Stimulated activated CD4-positive, alpha-beta T cell treated with anti-CD3 and anti-CD28 coated beads, Interleukin-12 subunit alpha, Interleukin-12 subunit beta, amount 100 ng/mL, for 4 hours (primary cell): Measurements from ENCODE around the gene CDC42EP3.

ENCODE experiments used
- DNase-seq: peaks from one replicate; pipeline ENCODE4 v3.0.0-alpha.2; 2020

Gene CDC42EP3, protein sequence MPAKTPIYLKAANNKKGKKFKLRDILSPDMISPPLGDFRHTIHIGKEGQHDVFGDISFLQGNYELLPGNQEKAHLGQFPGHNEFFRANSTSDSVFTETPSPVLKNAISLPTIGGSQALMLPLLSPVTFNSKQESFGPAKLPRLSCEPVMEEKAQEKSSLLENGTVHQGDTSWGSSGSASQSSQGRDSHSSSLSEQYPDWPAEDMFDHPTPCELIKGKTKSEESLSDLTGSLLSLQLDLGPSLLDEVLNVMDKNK

DNA sequence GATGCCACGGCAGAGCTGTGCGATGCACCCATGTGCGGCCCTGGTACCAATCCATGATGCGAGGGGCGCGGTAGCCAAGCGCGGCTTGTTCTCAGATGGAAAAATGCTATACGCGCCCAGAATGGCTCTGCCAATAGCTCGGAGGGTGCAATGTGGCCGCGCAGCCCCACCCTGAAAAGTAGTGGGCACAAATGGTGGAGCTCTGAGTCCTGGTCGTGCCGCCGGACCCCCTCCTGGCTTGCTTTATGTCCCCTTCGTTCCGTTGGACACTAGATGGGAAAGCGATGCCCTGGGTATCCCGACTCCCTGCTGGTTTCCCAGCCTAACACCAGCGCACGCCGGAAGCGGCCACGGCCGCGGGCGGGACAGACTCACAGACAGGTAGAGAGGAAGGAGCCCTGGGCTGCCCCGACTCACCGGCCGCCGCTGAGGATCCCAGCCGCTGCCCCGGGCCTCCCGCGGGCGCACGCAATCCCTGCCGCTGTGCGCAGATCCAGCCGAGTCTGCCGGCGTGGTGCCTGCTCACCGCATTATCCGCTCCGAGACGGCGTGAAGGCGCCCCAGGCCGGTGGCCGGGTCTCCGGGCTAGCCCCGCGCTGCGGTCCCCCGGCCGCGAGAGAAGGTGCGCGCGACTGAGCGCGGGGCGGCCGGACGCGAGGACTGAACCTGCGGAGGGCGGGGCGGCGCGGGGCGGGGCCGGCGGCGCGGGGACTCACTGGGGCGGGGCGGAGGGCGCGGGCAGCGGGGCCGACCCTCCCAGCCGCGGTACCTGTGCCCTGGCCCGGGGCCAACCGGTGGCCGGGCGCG lies at the start of gene CDC42EP3:
CDC42EP3 (minus strand) TSS at position 634 of the 807 bp plus-strand sequence. CDS start 25,055 bp downstream, outside the sequence.
- DNase-seq: peak; percentile 77

DNA sequence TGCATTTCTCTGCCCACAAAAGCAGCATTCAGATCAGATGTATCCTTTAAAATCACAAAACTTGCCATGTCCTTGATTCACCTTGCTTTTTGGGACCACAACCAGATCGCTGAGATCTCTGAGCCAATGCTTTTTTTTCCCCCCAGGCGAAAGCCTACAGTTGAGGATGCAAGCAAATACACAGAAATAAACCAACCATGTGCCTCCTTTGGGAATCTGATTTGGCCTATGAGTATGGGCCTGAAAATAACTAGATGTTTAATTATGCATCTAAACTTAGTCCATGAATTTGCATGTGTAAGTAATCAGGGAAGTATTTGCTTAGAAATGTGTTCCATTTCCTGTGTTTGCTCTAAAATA lies 49.7 kb upstream of the CDC42EP3 start:
- no peak for DNase-seq

DNA sequence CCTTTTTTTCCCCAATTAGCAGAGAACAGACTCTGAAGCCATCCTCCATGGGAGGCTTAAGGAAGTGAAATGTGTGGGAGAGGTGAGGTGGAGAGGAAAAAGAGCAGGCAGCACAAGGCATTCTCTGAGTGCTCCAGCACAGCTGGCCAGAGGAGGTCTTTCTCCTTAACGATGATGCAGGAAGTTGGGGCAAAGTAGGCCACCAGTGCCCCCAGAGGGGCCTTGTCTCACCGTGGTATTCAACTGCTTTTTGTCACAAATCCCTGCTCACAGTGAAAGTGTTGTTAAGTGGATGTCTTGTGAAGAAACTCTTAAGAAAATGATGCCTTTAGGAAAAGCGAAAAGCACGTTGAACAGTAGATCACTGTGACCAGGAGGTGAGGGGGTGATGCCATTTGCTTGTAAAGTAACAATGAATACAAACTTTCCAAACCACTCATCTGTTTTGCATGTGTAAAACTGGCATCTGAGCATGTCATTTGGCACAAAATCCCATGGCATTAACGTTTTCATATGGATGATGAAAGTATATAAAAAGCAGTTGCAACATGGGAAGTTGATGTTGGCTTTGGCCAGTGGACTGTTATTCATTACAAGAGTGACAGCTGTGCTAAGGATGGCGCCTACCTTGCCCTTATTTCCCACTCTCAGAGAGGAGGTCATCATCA lies 49.2 kb upstream of the CDC42EP3 start:
- DNase-seq: no peak

DNA sequence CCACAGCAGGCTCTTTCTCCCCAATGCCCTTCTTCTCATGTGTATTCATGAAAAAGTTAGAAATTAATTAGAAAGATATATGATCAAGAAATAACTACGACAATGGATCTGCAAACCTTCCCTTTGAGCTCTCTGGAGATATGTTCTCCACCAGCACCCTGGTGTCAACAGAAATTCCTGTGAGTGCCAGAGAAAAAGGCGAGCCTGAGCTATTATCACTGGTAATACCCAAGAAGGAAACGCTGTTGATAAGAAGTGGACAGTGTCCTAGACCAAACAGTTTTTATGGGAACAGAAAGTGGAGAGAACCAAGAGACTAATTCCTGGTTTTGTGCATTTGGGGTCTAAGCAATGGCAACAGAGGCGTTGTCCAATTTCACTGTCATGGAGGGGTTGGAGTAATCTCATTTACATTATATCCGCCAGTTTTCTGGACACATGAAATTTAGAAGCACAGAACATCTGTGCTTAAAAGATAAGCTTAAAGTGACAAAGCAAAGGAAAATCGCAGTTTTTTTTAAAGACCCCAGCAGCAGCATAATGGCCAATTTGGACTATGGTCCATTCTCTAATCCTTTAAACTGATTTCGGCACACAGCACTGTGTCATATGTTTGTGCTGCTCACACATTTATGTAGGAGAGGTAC lies 47.2 kb upstream of the CDC42EP3 start:
- DNase-seq: no peak

DNA sequence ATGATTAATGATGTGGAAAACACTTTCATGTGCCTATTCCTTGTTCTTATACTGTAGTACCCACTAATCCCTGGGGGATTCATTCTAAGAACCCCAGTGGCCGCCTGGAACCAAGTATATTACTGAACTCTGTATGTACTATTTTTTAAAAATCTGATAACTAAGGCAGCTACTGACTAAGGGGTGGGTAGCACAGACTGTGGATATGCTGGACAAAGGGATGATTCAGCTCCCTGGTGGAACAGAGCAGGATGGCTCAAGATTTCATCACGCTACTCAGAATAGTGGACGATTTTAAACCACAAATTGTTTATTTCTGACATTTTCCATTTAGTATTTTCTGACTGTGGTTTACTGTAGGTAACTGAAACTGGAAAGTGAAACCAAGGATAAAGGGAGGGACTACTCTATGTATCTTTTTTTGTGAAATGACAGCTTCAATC lies 41.8 kb upstream of the CDC42EP3 start:
- no peak for DNase-seq

DNA sequence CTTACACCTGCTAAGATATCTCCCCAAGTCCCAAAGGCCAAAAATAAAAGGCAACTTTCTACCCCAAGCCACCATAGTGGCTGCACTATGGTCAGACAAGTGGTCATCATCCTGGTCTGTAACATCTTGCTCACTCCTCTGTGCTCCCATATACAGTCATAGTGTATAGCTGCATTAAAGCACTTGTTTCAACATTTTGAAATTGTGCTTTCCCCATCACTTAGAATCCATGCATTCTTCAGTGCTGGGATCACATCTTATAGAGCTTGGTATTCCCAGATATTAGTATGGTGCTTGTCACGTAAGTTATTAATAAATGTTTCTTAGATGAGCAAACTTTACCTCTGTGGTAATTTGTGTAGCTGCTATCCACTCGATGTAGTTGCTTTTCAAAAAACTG lies 40.4 kb upstream of the CDC42EP3 start:
- DNase-seq: no peak

DNA sequence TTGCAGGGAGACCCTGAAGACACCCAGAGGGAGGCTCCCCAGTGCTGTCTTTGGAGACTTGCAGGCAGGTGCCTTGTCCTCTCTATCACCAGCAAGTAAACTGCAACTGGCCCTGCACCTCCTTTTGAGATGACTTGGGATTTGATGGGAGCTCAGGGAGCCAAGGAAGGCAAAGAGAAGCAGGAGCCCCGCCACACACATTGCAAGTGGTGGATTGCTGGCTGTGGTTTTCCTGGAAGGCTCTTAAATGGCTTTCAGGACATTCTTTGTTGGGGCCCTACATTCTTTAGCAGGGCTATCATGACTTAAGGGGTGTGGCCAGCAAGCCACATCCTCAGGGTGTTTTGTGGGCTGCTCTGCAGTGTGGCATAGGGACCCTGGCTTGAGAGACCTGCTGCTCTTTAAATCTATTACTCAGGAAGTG lies 39.9 kb upstream of the CDC42EP3 start:
- DNase-seq: no peak

DNA sequence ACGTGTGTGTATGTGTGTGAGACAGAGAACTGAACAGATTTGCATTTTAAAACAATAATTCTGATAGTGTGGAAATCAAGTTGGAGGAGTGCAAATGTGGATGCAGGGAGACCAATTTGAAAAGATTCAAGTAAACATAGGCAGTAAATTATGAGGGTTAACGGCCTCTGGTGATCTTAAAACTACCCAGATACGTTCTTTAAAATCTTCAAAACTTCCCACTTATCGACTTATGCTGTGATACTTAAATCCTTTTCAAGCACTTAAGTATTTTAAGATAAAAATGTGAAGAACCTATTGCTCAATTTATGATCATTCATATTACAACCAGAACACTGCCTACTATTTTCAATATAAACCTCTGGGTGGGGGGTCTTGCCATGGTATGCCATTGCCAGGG lies 37.7 kb upstream of the CDC42EP3 start:
- no peak for DNase-seq

DNA sequence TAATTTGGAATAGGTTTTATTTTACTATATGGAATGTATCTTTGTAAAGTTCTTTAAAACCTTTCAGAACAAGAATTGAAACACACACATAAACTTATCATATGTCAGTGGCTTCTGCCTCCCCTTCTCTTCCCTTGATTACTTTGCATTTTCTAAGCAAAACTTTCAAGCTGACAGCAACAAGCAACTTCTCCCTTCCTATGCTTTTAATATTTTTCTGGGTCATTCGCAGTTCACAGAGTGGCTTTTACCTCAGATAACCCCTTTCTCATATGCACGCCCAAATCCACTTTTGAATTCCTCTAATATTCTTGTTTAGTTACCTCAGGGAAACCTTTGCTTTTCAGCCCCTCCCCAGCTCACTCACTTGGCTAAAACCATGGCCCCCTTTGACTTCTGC lies 36.7 kb upstream of the CDC42EP3 start:
- DNase-seq: no peak

DNA sequence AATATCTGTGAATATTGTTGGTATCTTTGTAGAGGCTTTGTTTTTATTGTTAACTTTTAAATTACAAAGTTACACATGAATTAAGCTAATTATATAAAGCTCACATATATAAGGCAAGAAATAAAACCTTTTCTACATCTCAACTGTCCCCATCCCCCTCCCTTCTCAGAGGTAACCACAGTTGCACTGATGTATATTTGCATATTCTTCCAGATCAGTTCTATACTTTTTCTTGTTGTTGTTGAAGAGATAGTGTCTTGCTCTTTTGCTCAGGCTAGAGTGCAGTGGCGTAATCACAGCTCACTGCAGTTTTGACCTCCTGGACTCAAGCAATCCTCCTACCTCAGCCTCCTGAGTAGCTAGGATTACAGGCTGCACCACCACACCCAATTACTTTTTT lies 36.0 kb upstream of the CDC42EP3 start:
- DNase-seq: no peak

DNA sequence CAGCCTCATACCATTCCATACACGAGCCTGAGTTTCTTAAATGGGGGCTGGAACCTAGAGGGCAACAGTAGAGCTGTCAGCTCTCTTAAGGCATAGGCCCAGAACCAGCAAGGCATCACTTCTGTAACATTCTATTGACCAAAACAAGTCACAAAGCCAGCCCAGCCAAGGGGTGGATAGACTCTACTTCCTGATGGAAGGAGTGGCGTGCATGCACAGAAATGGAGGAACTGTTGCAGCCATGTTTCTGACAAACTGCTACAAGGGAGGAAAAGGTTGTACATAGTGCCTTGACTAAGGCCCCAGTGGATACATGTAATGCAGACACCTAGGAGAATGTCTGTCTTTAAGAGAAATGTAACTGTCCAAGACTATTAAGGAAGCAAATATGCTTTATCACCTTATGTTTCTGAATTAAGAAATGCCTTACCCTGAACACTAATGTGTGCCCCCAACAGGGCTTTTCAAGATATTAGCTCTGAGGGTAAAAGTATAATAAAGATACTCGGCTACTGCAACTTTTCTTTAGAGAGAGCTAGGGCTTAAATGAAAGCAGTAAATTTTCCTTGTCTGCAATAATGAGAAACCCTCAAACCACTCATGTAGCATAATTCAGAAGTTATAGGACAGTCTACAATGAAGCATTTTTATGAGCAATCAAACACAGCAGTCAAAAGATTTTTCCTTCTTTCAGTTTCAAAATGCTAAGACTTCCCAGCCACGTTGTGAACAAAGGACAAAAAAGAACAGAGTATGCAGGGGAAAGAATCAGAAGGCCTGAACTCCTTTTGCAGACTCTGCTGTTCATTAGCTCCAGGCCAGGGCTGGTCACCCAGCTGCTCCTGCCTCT lies 35.1 kb upstream of the CDC42EP3 start:
- no peak for DNase-seq

DNA sequence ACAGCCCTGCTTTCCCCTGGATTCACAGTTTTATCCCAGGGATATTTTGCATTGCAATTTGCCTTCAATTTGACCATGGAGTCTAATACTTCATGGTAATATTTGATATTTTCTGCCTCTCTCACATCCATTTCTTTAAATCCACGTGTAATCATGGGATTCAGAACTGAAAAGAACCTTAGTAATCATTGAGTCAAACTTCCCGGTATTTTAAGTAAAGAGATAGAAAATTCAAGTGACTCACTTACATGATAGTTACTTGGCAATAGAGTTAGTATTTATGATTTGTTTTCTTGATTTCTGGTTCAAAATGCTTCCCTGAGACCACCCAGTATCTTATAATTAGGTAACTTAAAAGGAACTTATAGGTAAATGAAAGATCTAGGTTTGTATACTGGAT lies 33.7 kb upstream of the CDC42EP3 start:
- no peak for DNase-seq

DNA sequence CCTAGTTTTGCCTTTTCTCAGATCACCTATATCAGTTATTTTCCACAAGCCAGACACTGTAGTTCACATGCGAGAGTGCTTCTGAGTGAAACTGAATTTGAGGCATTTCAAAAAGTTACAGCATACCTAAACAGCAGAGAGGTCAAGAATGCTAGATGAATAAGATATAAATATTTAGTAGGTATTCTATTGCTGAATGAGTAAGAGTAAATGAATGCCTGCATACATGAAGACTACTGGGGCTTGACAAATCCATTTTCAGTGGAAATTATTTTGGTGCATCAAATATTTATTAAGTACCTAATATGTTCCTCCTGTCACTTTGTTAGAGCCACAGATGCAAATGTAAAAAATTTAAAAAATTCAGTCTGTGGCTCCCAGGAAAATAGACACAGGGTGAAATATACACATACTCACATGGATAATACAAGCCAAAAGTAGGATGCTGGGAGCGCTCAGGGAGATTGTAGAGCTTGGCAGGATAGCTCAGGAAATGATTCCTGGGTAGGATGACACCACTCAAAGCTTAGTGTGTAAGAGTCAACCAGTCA lies 27.6 kb upstream of the CDC42EP3 start:
- DNase-seq: no peak

DNA sequence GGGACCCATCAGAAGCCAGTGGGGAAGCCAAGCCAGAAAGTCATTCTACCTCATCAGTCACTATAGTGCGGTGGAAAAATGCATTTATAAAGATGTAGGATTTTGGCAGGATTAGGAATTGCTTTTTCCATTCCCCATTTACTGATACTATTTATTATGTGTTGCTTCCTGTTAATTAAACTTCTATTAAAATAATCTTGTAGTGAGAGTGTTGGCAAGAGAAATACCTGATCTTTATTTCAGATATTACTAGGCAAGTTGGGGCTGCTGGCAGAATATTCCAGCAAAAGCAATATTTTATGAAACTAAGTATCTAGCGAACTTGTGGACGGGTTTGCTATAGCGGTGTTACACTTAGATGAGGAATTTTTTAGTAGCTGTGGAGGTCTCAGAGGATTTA lies 23.9 kb upstream of the CDC42EP3 start:
- no peak for DNase-seq

DNA sequence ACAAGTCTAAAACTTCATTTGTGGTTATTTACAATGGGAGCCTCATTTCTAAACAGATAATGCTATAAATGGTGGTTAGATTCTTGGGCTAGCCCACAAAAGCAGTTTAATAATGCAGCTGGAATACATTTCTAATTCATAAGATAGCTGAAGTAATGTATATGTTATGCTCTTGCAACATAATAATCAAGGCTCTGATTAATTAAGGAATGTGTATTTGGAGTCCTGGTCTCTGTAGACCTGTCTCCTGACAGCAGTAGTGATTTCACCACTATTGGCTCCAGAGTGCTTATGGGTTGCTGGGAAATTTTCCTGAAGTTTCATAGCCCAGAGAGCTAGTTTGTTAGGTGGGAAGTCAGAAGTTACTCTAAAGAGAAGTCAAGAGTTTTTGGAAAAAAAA lies 21.3 kb upstream of the CDC42EP3 start:
- no peak for DNase-seq

DNA sequence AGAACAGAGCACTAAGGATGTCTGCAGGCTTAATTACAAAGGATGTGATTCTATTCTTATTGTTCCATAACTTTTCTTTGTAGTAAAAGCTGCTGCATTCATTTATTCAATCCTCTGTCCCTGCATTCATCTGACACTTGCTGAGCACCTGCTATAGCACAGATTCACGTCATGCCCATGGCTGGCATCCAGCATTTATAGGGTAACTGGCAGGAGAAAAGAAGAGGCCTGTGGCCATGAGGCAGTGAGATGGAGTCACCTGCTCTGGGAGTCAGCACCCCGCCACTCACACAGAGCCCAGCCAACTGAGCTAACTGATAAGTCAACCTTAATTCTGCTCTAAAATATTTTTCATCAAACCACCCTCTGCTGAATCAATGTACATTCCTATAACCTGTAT lies 18.3 kb upstream of the CDC42EP3 start:
- DNase-seq: no peak

DNA sequence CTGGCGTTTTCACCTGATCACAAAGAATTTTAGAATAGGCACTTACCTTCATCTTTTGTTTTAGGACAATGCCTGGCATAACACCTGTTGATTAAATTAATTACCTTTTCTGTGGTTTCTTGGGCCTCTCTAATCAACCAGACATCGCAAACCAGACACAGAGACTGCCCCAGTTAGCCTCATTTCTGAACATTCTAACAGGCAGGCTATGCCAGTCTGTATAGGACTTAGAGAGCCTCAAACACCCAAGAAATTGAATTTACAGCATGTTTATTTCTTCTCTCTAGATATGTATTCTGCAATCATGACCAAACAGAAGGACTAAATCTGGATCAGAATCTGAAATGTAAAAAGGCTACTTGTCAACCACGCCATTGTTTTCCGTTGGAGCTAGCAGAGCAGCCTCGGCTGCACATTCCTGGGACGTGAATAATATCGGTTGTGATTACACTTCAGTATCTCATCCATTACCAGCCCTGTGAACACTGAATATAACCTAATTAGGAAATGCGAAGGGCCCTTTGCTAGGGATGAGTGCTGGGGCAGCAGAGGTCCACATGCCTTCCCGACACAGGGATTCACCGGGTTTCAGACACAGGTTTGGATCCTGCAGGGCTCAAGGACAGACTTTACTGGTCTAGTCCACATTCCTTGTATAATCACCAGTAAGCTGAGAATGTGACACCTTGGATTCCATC lies 17.5 kb upstream of the CDC42EP3 start:
- DNase-seq: no peak

DNA sequence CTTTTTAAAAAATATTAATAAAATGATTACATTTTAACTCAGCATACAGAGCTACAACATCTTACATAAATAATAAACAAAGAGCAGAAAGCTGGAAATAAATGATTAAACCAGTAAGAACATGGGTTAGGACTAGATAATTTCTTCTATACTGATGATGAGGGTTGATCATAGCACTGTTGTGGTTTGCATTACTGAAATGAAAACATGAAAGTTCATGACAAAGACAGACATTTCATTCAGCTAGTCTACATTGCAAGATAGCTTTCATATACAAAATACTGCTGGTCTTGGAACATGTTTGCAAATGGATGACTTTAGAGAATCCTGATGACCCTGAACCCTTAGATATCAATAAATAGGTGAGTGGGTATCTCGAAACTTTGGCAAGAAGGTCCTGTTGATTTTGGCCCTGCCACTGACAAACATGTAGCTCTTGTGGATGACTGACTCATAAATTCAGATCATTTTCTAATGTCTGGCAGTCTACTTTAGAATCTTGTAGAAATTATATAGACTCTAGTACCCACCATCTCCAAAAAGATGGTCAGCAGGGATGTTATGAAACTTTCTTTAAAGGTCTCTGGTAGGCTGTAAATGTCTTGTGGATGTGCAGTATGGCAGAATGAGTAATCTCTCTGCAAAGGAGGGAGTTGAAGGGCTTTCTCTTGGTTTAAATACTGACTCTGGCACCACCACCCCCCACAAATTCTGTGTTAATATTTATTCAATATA lies 15.5 kb upstream of the CDC42EP3 start:
- DNase-seq: no peak

DNA sequence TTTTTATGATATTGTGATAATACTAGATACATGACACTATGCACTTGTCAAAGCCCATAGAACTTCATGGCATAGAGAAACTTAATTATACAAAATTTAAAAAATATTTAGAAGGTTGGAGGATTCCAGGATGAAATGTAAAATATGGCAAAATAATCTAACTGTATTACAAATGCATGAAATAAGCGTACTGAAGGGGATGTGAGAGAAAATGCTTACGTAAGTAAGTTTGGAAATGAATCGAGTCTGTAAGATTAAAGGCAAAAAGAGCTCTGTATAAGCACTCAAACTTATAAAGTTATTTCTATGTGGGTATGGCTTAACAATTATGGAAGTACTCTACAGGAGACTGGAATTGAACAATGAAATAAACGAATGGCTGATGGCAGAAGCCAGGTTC lies 13.4 kb upstream of the CDC42EP3 start:
- DNase-seq: no peak

DNA sequence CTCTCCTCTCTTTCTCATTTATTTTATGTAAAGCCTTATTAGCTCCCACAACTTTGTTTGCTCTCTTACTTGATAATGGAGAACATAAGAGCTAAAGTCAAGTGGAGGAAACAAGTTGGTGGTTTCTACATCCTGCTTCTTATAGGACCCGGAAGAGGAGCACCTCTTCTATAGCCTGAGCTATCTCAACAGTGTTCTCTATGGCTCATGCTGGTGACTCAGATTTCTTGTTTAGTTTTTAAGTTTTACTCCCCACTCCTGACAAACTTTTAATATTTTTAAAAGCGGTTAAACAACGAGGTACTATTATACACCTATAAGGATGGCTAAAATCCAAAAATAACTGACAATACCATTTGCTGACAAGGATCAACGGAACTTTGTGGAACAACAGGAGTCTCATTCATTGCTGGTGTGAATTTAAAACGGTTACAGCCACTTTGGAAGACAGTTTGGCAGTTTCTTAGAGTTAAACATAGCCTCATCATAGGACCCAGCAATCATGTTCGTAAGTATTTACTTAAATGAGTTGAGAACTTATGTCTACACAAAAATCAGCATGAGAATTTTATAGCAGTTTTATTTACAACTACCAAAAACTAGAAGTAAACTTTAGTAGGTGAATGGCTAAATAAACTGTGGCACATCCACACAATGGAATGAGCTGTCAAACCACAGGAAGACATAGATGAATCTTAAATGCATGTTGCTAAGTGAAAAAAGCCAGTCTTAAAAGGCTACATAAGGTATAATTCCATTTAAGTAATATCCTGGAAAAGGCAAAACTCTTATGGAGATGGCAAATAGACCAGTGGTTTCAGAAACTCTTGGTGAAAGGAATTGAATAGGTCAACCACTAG lies 12.7 kb upstream of the CDC42EP3 start:
- DNase-seq: no peak
